Measurements from ENCODE around the gene EBF4. TPM values are rescaled to one million over a fixed set of nuclear protein-coding genes. Genes with fewer than 3 reads are reported as not detected.
A peak's percentile ranks its signal among the peaks of the same experiment; 100 is the strongest.

EBF4 gene
- polyA plus RNA-seq, 1 donor from 2014 or later = 13.2 TPM

DNA sequence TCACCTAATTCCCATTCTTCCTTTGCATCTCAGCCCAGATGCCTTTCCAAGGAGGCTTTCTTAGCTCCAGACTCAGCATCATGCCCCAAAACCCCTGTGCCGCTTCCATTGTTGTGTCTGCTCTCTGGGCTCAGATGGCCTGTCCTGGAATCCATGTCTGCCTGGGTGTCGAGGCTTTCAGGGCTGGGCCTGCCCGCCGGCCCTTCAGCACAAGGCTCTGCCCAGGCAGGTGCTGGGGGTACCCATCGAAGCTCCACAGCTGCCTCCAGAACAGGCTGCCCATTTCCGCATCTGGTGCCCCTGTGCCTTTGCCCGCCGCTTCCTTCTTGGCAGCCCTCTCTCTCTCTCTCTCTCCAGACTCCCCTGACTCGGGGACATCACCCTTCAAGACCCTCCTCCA lies 106.7 kb downstream of the EBF4 start:
- Histone ChIP-seq H3K9me2 (ENCODE audit: insufficient read depth, low read length) (no peaks in the 10 kb centered on the region), H3K79me2 (replicated peaks; ENCODE audit: insufficient read depth, low read length) (no peaks in the 10 kb centered on the region), H3K9me3 (ENCODE audit: low read length) (no peaks in the 10 kb centered on the region), H3K4me2 (ENCODE audit: low read length) (peak overlapping the region; percentile 25), H3K27me3 (ENCODE audit: insufficient read depth, low read depth, low read length) (peaks cover 45% of the 10 kb centered on the region), H3K36me3 (ENCODE audit: insufficient read depth, low read length) (no peaks in the 10 kb centered on the region), H3K9ac (ENCODE audit: low read length) (peak overlapping the region; percentile 63), H4K20me1 (ENCODE audit: insufficient read depth) (no peaks in the 10 kb centered on the region), H3F3A (ENCODE audit: insufficient read depth, low read length, poor library complexity, severe bottlenecking) (no peaks in the 10 kb centered on the region), H3K4me3 (ENCODE audit: low read length) (peak overlapping the region; percentile 75), H2AFZ (ENCODE audit: low read depth, low read length) (peak overlapping the region; percentile 46), H3K27ac (ENCODE audit: low read length) (peak overlapping the region; percentile 29)
- TF ChIP-seq, protein P1, sequence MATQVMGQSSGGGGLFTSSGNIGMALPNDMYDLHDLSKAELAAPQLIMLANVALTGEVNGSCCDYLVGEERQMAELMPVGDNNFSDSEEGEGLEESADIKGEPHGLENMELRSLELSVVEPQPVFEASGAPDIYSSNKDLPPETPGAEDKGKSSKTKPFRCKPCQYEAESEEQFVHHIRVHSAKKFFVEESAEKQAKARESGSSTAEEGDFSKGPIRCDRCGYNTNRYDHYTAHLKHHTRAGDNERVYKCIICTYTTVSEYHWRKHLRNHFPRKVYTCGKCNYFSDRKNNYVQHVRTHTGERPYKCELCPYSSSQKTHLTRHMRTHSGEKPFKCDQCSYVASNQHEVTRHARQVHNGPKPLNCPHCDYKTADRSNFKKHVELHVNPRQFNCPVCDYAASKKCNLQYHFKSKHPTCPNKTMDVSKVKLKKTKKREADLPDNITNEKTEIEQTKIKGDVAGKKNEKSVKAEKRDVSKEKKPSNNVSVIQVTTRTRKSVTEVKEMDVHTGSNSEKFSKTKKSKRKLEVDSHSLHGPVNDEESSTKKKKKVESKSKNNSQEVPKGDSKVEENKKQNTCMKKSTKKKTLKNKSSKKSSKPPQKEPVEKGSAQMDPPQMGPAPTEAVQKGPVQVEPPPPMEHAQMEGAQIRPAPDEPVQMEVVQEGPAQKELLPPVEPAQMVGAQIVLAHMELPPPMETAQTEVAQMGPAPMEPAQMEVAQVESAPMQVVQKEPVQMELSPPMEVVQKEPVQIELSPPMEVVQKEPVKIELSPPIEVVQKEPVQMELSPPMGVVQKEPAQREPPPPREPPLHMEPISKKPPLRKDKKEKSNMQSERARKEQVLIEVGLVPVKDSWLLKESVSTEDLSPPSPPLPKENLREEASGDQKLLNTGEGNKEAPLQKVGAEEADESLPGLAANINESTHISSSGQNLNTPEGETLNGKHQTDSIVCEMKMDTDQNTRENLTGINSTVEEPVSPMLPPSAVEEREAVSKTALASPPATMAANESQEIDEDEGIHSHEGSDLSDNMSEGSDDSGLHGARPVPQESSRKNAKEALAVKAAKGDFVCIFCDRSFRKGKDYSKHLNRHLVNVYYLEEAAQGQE (IDR thresholded peaks at IDR 0.05; ENCODE audit: borderline replicate concordance) = no peak
- no peak for TF ChIP-seq EP300 (conservative IDR thresholded peaks at IDR 0.05; ENCODE audit: poor library complexity, severe bottlenecking)
- no peak for TF ChIP-seq EZH2 (IDR thresholded peaks at IDR 0.05; ENCODE audit: borderline replicate concordance, insufficient read depth, low read length, poor library complexity, severe bottlenecking)
- no peak for TF ChIP-seq RAD21 (conservative IDR thresholded peaks at IDR 0.05)
- no peak for TF ChIP-seq TAF1 (IDR thresholded peaks at IDR 0.05; ENCODE audit: low read depth)
- no peak for TF ChIP-seq CTCF (IDR thresholded peaks at IDR 0.05; ENCODE audit: poor library complexity, severe bottlenecking)
- no peak for TF ChIP-seq SMC3 (conservative IDR thresholded peaks at IDR 0.05; ENCODE audit: poor library complexity)
- no peak for TF ChIP-seq POLR2AphosphoS5 (IDR thresholded peaks at IDR 0.05)
- TF ChIP-seq MXI1 (conservative IDR thresholded peaks at IDR 0.05; ENCODE audit: poor library complexity, severe bottlenecking) = no peak

DNA sequence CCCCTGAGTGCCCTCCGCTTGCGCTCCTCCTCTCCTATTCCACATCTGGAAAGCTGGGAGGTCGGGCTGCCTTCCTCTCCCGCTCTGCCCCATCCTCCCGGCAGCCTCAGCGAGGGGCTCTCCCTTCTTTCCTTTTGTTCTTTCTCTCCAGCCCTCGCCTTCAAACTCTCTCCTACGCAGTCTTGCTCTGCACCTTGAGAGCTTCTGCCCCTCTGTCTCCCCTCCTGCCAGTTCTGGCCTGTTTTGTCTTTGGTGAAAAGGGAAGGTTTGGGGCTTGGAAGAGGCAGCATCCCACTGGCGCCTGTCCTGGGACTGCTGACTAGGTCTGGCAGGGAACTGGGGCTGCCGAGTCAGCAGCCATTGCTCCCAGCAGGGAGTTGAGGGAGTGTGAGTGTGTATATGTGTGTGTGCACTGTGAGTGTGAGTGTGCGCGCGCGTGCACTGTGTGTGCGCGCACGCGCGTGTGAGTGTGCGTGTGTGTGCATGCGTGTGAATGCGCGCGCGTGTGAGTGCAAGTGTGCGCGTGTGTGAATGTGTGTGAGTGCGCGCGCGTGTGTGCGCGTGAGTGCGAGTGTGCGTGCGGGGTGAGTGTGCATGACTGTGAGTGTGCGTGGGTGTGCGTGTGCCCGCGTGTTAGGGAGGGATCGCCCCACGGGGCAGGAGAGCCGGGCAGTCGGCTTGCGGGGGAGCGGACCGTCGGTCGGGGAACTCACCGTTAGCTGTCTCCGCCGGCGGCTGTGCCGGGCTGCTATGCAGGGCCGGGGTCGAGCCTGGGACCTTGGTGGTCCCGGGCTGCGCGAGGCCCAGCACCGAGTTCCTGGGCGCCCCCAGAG lies 107.3 kb downstream of the EBF4 start:
- H3K9ac ChIP-seq (ENCODE audit: low read length) = peak overlapping the region; percentile 63
- H3K79me2 ChIP-seq (replicated peaks; ENCODE audit: insufficient read depth, low read length) = no peaks in the 10 kb centered on the region
- TF ChIP-seq EZH2 (IDR thresholded peaks at IDR 0.05; ENCODE audit: borderline replicate concordance, insufficient read depth, low read length, poor library complexity, severe bottlenecking) (no peak), MXI1 (conservative IDR thresholded peaks at IDR 0.05; ENCODE audit: poor library complexity, severe bottlenecking) (peak; percentile 37), SMC3 (conservative IDR thresholded peaks at IDR 0.05; ENCODE audit: poor library complexity) (no peak), TAF1 (IDR thresholded peaks at IDR 0.05; ENCODE audit: low read depth) (no peak), CTCF (IDR thresholded peaks at IDR 0.05; ENCODE audit: poor library complexity, severe bottlenecking) (no peak), POLR2AphosphoS5 (IDR thresholded peaks at IDR 0.05) (peak; percentile 82), RAD21 (conservative IDR thresholded peaks at IDR 0.05) (no peak), EP300 (conservative IDR thresholded peaks at IDR 0.05; ENCODE audit: poor library complexity, severe bottlenecking) (peak; percentile 10)
- TF ChIP-seq, protein P1 (IDR thresholded peaks at IDR 0.05; ENCODE audit: borderline replicate concordance) = peak; percentile 87
- peak overlapping the region; percentile 75 for H3K4me3 ChIP-seq (ENCODE audit: low read length)
- H3F3A ChIP-seq (ENCODE audit: insufficient read depth, low read length, poor library complexity, severe bottlenecking) = no peaks in the 10 kb centered on the region
- no peaks in the 10 kb centered on the region for H3K9me3 ChIP-seq (ENCODE audit: low read length)
- H3K4me2 ChIP-seq (ENCODE audit: low read length) = peak overlapping the region; percentile 25
- no peaks in the 10 kb centered on the region for H3K9me2 ChIP-seq (ENCODE audit: insufficient read depth, low read length)
- H3K27me3 ChIP-seq (ENCODE audit: insufficient read depth, low read depth, low read length) = peaks cover 51% of the 10 kb centered on the region
- H3K27ac ChIP-seq (ENCODE audit: low read length) = peak overlapping the region; percentile 29
- H4K20me1 ChIP-seq (ENCODE audit: insufficient read depth) = no peaks in the 10 kb centered on the region
- H3K36me3 ChIP-seq (ENCODE audit: insufficient read depth, low read length) = no peaks in the 10 kb centered on the region
- H2AFZ ChIP-seq (ENCODE audit: low read depth, low read length) = peak overlapping the region; percentile 46

All from neural cell (in vitro differentiated cells).